Measurements from ENCODE around the gene CLSTN1. TPM values are rescaled to one million over a fixed set of nuclear protein-coding genes. Genes with fewer than 3 reads are reported as not detected.

CLSTN1 gene
- total and polyA plus RNA-seq, 4 donors = 3.1 to 13.4 (median 8.8) TPM

DNA sequence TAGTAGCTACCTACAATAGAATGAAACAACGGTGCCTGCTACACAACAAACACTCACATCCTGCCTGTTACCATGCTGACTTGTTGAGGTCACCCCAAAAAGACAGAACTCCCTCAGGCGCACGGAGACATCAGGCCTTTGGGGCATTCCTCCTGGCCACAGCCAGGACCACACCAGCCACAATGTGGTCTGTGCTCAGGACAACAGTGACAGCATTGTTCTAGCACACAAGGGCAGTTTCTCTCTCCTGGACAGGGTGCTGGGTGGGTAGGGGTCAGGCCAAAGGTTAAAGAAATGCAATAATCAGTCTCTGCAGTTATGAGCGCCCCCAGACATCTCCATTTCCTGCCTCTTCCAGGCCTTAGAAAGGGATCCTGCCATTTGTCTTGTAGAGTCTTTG lies 46.8 kb upstream of the CLSTN1 start:
- 93% methylated on average over 4 of the region's 4 CpGs for WGBS
- Histone ChIP-seq H3K9me3 (ENCODE audit: control insufficient read depth in 4 of 4, low read length in 3 of 4) (no peaks in the 10 kb centered on the region), H3K4me1 (ENCODE audit: control insufficient read depth in 4 of 4, insufficient read depth in 4 of 4, low read length in 3 of 4) (peaks cover 2 to 22% (median 19%) of the 10 kb centered on the region in 4 donors), H3K9ac (ENCODE audit: low read depth in 1 of 2, low read length in 2 of 2) (no peak overlapping the region), H3K36me3 (ENCODE audit: control insufficient read depth in 4 of 4, insufficient read depth in 3 of 4, low read depth in 1 of 4, low read length in 3 of 4) (peaks cover 0 to 3% (median 1%) of the 10 kb centered on the region in 4 donors), H3K27ac (ENCODE audit: low read depth in 1 of 2, low read length in 2 of 2) (no peak overlapping the region), H3K4me3 (ENCODE audit: low read depth in 1 of 3, low read length in 3 of 3) (no peak overlapping the region), H3K27me3 (ENCODE audit: control insufficient read depth in 4 of 4, insufficient read depth in 4 of 4, low read length in 3 of 4) (no peaks in the 10 kb centered on the region)
- DNase-seq (ENCODE audit: low spot score) = no peak
- TF ChIP-seq, protein P1, sequence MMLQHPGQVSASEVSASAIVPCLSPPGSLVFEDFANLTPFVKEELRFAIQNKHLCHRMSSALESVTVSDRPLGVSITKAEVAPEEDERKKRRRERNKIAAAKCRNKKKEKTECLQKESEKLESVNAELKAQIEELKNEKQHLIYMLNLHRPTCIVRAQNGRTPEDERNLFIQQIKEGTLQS (IDR thresholded peaks at IDR 0.05) = no peak
- TF ChIP-seq EGR1 (IDR thresholded peaks at IDR 0.05; ENCODE audit: low read depth in 2 of 2) (no peak), FOXA2 (IDR thresholded peaks at IDR 0.05) (no peak), YY1 (IDR thresholded peaks at IDR 0.05) (no peak), RXRA (IDR thresholded peaks at IDR 0.05) (no peak), RAD21 (IDR thresholded peaks at IDR 0.05) (no peak), NR2F2 (IDR thresholded peaks at IDR 0.05) (no peak), JUND (IDR thresholded peaks at IDR 0.05) (no peak), HNF4A (conservative IDR thresholded peaks at IDR 0.05) (no peak), TAF1 (conservative IDR thresholded peaks at IDR 0.05) (no peak), FOXA1 (IDR thresholded peaks at IDR 0.05) (no peak)
- TF ChIP-seq, protein P2, sequence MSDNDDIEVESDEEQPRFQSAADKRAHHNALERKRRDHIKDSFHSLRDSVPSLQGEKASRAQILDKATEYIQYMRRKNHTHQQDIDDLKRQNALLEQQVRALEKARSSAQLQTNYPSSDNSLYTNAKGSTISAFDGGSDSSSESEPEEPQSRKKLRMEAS (IDR thresholded peaks at IDR 0.05) = no peak

DNA sequence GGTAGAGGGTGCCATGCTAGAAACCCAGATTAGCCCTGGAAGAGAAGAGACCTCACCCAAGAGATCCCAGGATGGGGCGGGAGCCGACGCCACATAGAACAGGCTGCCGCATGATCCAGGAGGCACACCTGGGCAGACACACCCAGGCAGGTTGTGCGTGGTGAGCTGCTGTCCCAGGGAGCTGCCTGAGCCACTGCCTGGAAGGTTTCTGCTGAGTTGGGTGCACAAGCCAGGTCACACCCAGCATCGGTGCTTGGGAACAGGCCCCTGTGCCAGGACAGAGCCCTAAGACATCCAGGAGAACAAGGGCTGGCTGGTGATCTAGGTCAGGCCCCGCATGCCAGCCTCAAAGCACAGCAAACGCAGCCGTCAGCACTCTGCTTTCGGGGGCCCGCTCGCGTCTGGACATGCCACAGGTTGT lies 46.1 kb upstream of the CLSTN1 start:
- no peak overlapping the region for H3K4me3 ChIP-seq (ENCODE audit: low read depth in 1 of 3, low read length in 3 of 3)
- H3K4me1 ChIP-seq (ENCODE audit: control insufficient read depth in 4 of 4, insufficient read depth in 4 of 4, low read length in 3 of 4) = peaks cover 2 to 15% (median 12%) of the 10 kb centered on the region in 4 donors
- WGBS = 87% methylated on average over 13 of the region's 13 CpGs
- DNase-seq (ENCODE audit: low spot score) = no peak
- H3K27ac ChIP-seq (ENCODE audit: low read depth in 1 of 2, low read length in 2 of 2) = no peak overlapping the region
- no peak overlapping the region for H3K9ac ChIP-seq (ENCODE audit: low read depth in 1 of 2, low read length in 2 of 2)
- TF ChIP-seq HNF4G (IDR thresholded peaks at IDR 0.05) (no peak), NR2F2 (IDR thresholded peaks at IDR 0.05) (no peak)
- TF ChIP-seq, protein P3, sequence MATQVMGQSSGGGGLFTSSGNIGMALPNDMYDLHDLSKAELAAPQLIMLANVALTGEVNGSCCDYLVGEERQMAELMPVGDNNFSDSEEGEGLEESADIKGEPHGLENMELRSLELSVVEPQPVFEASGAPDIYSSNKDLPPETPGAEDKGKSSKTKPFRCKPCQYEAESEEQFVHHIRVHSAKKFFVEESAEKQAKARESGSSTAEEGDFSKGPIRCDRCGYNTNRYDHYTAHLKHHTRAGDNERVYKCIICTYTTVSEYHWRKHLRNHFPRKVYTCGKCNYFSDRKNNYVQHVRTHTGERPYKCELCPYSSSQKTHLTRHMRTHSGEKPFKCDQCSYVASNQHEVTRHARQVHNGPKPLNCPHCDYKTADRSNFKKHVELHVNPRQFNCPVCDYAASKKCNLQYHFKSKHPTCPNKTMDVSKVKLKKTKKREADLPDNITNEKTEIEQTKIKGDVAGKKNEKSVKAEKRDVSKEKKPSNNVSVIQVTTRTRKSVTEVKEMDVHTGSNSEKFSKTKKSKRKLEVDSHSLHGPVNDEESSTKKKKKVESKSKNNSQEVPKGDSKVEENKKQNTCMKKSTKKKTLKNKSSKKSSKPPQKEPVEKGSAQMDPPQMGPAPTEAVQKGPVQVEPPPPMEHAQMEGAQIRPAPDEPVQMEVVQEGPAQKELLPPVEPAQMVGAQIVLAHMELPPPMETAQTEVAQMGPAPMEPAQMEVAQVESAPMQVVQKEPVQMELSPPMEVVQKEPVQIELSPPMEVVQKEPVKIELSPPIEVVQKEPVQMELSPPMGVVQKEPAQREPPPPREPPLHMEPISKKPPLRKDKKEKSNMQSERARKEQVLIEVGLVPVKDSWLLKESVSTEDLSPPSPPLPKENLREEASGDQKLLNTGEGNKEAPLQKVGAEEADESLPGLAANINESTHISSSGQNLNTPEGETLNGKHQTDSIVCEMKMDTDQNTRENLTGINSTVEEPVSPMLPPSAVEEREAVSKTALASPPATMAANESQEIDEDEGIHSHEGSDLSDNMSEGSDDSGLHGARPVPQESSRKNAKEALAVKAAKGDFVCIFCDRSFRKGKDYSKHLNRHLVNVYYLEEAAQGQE (IDR thresholded peaks at IDR 0.05) = no peak
- peaks cover 0 to 3% (median 1%) of the 10 kb centered on the region in 4 donors for H3K36me3 ChIP-seq (ENCODE audit: control insufficient read depth in 4 of 4, insufficient read depth in 3 of 4, low read depth in 1 of 4, low read length in 3 of 4)
- no peaks in the 10 kb centered on the region for H3K9me3 ChIP-seq (ENCODE audit: control insufficient read depth in 4 of 4, low read length in 3 of 4)
- no peaks in the 10 kb centered on the region for H3K27me3 ChIP-seq (ENCODE audit: control insufficient read depth in 4 of 4, insufficient read depth in 4 of 4, low read length in 3 of 4)

DNA sequence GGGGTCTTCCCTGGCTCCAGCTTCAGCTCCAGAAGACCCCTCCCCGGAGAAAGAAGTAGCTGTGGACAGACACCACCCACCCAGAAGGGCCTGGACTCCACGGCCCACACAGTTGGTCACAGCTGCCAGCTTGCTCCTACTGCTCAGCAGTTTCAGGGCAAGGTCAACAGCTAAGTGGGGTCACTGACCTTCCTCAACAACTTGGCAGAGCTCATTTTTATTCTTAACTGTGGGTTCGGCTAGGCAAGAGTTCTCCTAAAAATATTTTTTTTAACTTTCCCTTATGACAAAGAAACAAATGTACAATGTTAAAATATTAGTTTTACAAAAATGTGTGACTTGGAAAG lies 44.5 kb upstream of the CLSTN1 start:
- H3K27ac ChIP-seq (ENCODE audit: low read depth in 1 of 2, low read length in 2 of 2) = peak overlapping the region in 1 of 2 donors; percentile 27
- H3K9me3 ChIP-seq (ENCODE audit: control insufficient read depth in 4 of 4, low read length in 3 of 4) = no peaks in the 10 kb centered on the region
- no peaks in the 10 kb centered on the region for H3K27me3 ChIP-seq (ENCODE audit: control insufficient read depth in 4 of 4, insufficient read depth in 4 of 4, low read length in 3 of 4)
- H3K9ac ChIP-seq (ENCODE audit: low read depth in 1 of 2, low read length in 2 of 2) = no peak overlapping the region
- 20% methylated on average over 3 of the region's 3 CpGs for WGBS
- H3K4me3 ChIP-seq (ENCODE audit: low read depth in 1 of 3, low read length in 3 of 3) = no peak overlapping the region
- peaks cover 2 to 14% (median 11%) of the 10 kb centered on the region in 4 donors for H3K4me1 ChIP-seq (ENCODE audit: control insufficient read depth in 4 of 4, insufficient read depth in 4 of 4, low read length in 3 of 4)
- H3K36me3 ChIP-seq (ENCODE audit: control insufficient read depth in 4 of 4, insufficient read depth in 3 of 4, low read depth in 1 of 4, low read length in 3 of 4) = peaks cover 0 to 3% (median 1%) of the 10 kb centered on the region in 4 donors
- no peak for DNase-seq (ENCODE audit: low spot score)
- TF ChIP-seq, protein P4, sequence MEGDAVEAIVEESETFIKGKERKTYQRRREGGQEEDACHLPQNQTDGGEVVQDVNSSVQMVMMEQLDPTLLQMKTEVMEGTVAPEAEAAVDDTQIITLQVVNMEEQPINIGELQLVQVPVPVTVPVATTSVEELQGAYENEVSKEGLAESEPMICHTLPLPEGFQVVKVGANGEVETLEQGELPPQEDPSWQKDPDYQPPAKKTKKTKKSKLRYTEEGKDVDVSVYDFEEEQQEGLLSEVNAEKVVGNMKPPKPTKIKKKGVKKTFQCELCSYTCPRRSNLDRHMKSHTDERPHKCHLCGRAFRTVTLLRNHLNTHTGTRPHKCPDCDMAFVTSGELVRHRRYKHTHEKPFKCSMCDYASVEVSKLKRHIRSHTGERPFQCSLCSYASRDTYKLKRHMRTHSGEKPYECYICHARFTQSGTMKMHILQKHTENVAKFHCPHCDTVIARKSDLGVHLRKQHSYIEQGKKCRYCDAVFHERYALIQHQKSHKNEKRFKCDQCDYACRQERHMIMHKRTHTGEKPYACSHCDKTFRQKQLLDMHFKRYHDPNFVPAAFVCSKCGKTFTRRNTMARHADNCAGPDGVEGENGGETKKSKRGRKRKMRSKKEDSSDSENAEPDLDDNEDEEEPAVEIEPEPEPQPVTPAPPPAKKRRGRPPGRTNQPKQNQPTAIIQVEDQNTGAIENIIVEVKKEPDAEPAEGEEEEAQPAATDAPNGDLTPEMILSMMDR (IDR thresholded peaks at IDR 0.05; ENCODE audit: low read depth, low read length, missing input control) = no peak
- TF ChIP-seq, protein P2 (IDR thresholded peaks at IDR 0.05) = no peak
- peak; percentile 51 to 68 for TF ChIP-seq HNF4A (conservative IDR thresholded peaks at IDR 0.05)
- no peak for TF ChIP-seq TAF1 (conservative IDR thresholded peaks at IDR 0.05)
- peak; percentile 14 to 56 for TF ChIP-seq RAD21 (IDR thresholded peaks at IDR 0.05)
- no peak for TF ChIP-seq GABPA (IDR thresholded peaks at IDR 0.05 in 1 of 2, conservative IDR thresholded peaks at IDR 0.05 in 1 of 2)
- TF ChIP-seq, protein P3 (IDR thresholded peaks at IDR 0.05) = no peak
- peak; percentile 52 for TF ChIP-seq FOXA2 (IDR thresholded peaks at IDR 0.05)

All from liver (tissue), 9 donors.